ENCODE results near the gene IFITM10.

IFITM10 gene

DNA sequence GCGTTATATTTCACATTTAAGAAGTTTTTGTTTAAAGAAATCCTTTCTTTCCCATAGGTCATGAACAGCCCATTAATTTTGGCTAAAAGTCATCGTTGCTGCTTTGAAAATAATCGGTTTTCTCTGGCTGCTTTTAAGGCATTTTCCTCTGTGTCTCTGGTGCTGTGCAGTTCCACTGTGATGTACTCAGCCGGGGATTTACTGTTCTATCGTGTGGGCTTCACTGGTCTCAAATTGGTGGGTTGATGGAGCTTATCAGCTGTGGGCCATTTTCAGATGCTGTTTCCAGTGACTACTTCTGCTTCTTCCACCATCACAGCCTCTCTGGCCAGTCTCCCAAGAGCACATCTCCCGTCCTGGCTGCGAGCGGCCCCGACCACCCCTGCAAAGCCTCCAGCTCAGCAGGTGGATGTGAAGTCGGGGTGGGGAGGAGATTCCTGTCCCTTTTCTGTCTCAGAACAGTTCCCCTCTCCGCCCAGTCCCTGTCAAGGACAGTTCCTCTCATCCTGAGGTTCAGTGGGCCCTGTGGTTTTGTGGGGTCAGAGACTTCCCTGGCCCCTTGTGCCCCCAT is 20.3 kb downstream of the IFITM10 start:
- no peak for ATAC-seq
- no peak for TF ChIP-seq OSR1 (CRISPR knock-in tag; IDR thresholded peaks at IDR 0.05)
- no peak for TF ChIP-seq TOX (CRISPR knock-in tag; IDR thresholded peaks at IDR 0.05; ENCODE audit: borderline replicate concordance)
- no peak for TF ChIP-seq ZNF70 (CRISPR knock-in tag; IDR thresholded peaks at IDR 0.05)
- no peak for TF ChIP-seq BACH2 (CRISPR knock-in tag; IDR thresholded peaks at IDR 0.05; ENCODE audit: borderline replicate concordance)
- TF ChIP-seq RARB (CRISPR knock-in tag; IDR thresholded peaks at IDR 0.05), result no peak
- TF ChIP-seq ZFP30 (CRISPR knock-in tag; IDR thresholded peaks at IDR 0.05), result no peak
- TF ChIP-seq ISL1 (CRISPR knock-in tag; IDR thresholded peaks at IDR 0.05), result no peak
- no peak for TF ChIP-seq CREB5 (CRISPR knock-in tag; IDR thresholded peaks at IDR 0.05; ENCODE audit: low read depth)
- TF ChIP-seq, protein P1, sequence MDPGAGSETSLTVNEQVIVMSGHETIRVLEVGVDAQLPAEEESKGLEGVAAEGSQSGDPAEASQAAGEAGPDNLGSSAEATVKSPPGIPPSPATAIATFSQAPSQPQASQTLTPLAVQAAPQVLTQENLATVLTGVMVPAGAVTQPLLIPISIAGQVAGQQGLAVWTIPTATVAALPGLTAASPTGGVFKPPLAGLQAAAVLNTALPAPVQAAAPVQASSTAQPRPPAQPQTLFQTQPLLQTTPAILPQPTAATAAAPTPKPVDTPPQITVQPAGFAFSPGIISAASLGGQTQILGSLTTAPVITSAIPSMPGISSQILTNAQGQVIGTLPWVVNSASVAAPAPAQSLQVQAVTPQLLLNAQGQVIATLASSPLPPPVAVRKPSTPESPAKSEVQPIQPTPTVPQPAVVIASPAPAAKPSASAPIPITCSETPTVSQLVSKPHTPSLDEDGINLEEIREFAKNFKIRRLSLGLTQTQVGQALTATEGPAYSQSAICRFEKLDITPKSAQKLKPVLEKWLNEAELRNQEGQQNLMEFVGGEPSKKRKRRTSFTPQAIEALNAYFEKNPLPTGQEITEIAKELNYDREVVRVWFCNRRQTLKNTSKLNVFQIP (CRISPR knock-in tag; IDR thresholded peaks at IDR 0.05; ENCODE audit: borderline replicate concordance, low read depth), result no peak
- TF ChIP-seq TSHZ2 (CRISPR knock-in tag; IDR thresholded peaks at IDR 0.05), result no peak
- no peak for TF ChIP-seq PATZ1 (CRISPR knock-in tag; IDR thresholded peaks at IDR 0.05; ENCODE audit: borderline replicate concordance)
- no peak for TF ChIP-seq ZC3H10 (CRISPR knock-in tag; IDR thresholded peaks at IDR 0.05)
- no peak for TF ChIP-seq PPARA (CRISPR knock-in tag; IDR thresholded peaks at IDR 0.05; ENCODE audit: borderline replicate concordance)
- no peak for TF ChIP-seq CSDC2 (CRISPR knock-in tag; IDR thresholded peaks at IDR 0.05)
- TF ChIP-seq ARNTL (CRISPR knock-in tag; IDR thresholded peaks at IDR 0.05; ENCODE audit: borderline replicate concordance, low read depth), result no peak
- TF ChIP-seq TCF4 (CRISPR knock-in tag; IDR thresholded peaks at IDR 0.05; ENCODE audit: borderline replicate concordance), result no peak
- no peak for TF ChIP-seq CSRNP3 (CRISPR knock-in tag; IDR thresholded peaks at IDR 0.05)
- TF ChIP-seq ZNF565 (CRISPR knock-in tag; conservative IDR thresholded peaks at IDR 0.05; ENCODE audit: low read depth), result no peak

GRCh38 chr11:1729692-1730011 is 20.7 kb downstream of the IFITM10 start:
- TF ChIP-seq, protein P1 (CRISPR knock-in tag; IDR thresholded peaks at IDR 0.05; ENCODE audit: borderline replicate concordance, low read depth), result no peak
- no peak for TF ChIP-seq PATZ1 (CRISPR knock-in tag; IDR thresholded peaks at IDR 0.05; ENCODE audit: borderline replicate concordance)
- TF ChIP-seq ISL1 (CRISPR knock-in tag; IDR thresholded peaks at IDR 0.05), result no peak
- no peak for TF ChIP-seq PPARA (CRISPR knock-in tag; IDR thresholded peaks at IDR 0.05; ENCODE audit: borderline replicate concordance)
- TF ChIP-seq TOX (CRISPR knock-in tag; IDR thresholded peaks at IDR 0.05; ENCODE audit: borderline replicate concordance), result no peak
- no peak for TF ChIP-seq BACH2 (CRISPR knock-in tag; IDR thresholded peaks at IDR 0.05; ENCODE audit: borderline replicate concordance)
- no peak for TF ChIP-seq CSDC2 (CRISPR knock-in tag; IDR thresholded peaks at IDR 0.05)
- no peak for TF ChIP-seq TCF4 (CRISPR knock-in tag; IDR thresholded peaks at IDR 0.05; ENCODE audit: borderline replicate concordance)
- no peak for TF ChIP-seq ZFP3 (CRISPR knock-in tag; IDR thresholded peaks at IDR 0.05)
- no peak for TF ChIP-seq GLIS3 (CRISPR knock-in tag; IDR thresholded peaks at IDR 0.05)
- no peak for TF ChIP-seq ZNF70 (CRISPR knock-in tag; IDR thresholded peaks at IDR 0.05)
- no peak for TF ChIP-seq ESRRG (CRISPR knock-in tag; IDR thresholded peaks at IDR 0.05)
- no peak for TF ChIP-seq ARNTL (CRISPR knock-in tag; IDR thresholded peaks at IDR 0.05; ENCODE audit: borderline replicate concordance, low read depth)
- no peak for TF ChIP-seq OSR1 (CRISPR knock-in tag; IDR thresholded peaks at IDR 0.05)
- no peak for ATAC-seq
